Melanocyte of skin (primary cell): ENCODE data around the gene C22orf42. TPM values are rescaled to one million over a fixed set of nuclear protein-coding genes. Genes with fewer than 3 reads are reported as not detected.

Source experiments
- small RNA-seq, 2 donors: library from RNA; depleted of rRNA; stranded (forward); fragments of <200 nt; gene quantifications; one replicate each; pipeline ENCODE3, GENCODE V24; 2012
- total RNA-seq, 2 donors: library from RNA; depleted of rRNA; stranded (reverse); fragments of >200 nt; gene quantifications; 2 replicates each; pipeline ENCODE4 v1.2.3, GENCODE V29; 2012

The C22orf42 gene
- total RNA-seq, result not detected

GRCh38 chr22:32158712-32159533 is at the start of gene C22orf42:
Gene C22orf42, minus strand, starts transcription at chr22:32159303. Its CDS starts 88 bp downstream, at chr22:32159215.

GRCh38 chr22:32204856-32205722 is 46.0 kb upstream of the C22orf42 start, which contains the start of gene RFPL2:
Gene RFPL2, minus strand, starts transcription at chr22:32205073. Its CDS starts 2,622 bp downstream, at chr22:32202451.

Small RNA genes within 50 kb of the gene (small RNA-seq; reads per million reads assigned to genes)
- gene AP1B1P2 (0 reads per million in 2 donors), gene RF02171 (0 reads per million in 2 donors)

Other genes with a start within 250 kb of the C22orf42 start
- gene YWHAH, start 214.8 kb downstream of the C22orf42 start, total RNA-seq, result 100 to 1,000 TPM in 1 of 2 donors, 10 to 100 TPM in 1; 93.6 to 157 TPM
- not detected for gene SLC5A1, start 116.0 kb downstream of the C22orf42 start, total RNA-seq
- 10 to 100 TPM; 11.3 to 29.6 TPM for gene RFPL2, start 45.8 kb upstream of the C22orf42 start, total RNA-seq
- 1 to 10 TPM; 1.3 to 1.4 TPM for gene SLC5A4, start 96.0 kb upstream of the C22orf42 start, total RNA-seq
- gene RFPL3, start 198.6 kb upstream of the C22orf42 start, total RNA-seq, result not detected